ENCODE data around the gene IL17REL.

Gene IL17REL

GRCh38 chr22:50012211-50013181 is at the start of gene IL17REL:
TSS of gene IL17REL (minus strand) at chr22:50012765. CDS start at chr22:50012646, 119 bp downstream.
- DNase-seq (ENCODE audit: low read depth in 1 of 2, low spot score in 1 of 2) = no peak

- no peak for DNase-seq (ENCODE audit: low read depth in 1 of 2, low spot score in 1 of 2)
Observed at GRCh38 chr22:50061824-50062355, 49.3 kb upstream of the IL17REL start.

GRCh38 chr22:50061141-50061823 is 48.7 kb upstream of the IL17REL start:
- DNase-seq (ENCODE audit: low read depth in 1 of 2, low spot score in 1 of 2) = no peak

- DNase-seq (ENCODE audit: low read depth in 1 of 2, low spot score in 1 of 2) = no peak
Observed at GRCh38 chr22:50060441-50061140, 48.0 kb upstream of the IL17REL start.

GRCh38 chr22:50059881-50060262 is 47.3 kb upstream of the IL17REL start:
- no peak for DNase-seq (ENCODE audit: low read depth in 1 of 2, low spot score in 1 of 2)

GRCh38 chr22:50058906-50059880 is 46.6 kb upstream of the IL17REL start:
- no peak for DNase-seq (ENCODE audit: low read depth in 1 of 2, low spot score in 1 of 2)

GRCh38 chr22:50058061-50058905 is 45.7 kb upstream of the IL17REL start, which contains the start of gene TTLL8:
TSS of gene TTLL8 (minus strand) at chr22:50058298.
- DNase-seq (ENCODE audit: low read depth in 1 of 2, low spot score in 1 of 2) = no peak

- DNase-seq (ENCODE audit: low read depth in 1 of 2, low spot score in 1 of 2) = no peak
Observed at GRCh38 chr22:50057278-50058060, 44.9 kb upstream of the IL17REL start.

GRCh38 chr22:50056214-50056972 is 43.8 kb upstream of the IL17REL start:
- DNase-seq (ENCODE audit: low read depth in 1 of 2, low spot score in 1 of 2) = no peak

GRCh38 chr22:50053861-50054260 is 41.3 kb upstream of the IL17REL start:
- DNase-seq (ENCODE audit: low read depth in 1 of 2, low spot score in 1 of 2) = no peak

- no peak for DNase-seq (ENCODE audit: low read depth in 1 of 2, low spot score in 1 of 2)
Observed at GRCh38 chr22:50051930-50052329, 39.4 kb upstream of the IL17REL start.

GRCh38 chr22:50049299-50050195 is 37.0 kb upstream of the IL17REL start:
- no peak for DNase-seq (ENCODE audit: low read depth in 1 of 2, low spot score in 1 of 2)

GRCh38 chr22:50048836-50049235 is 36.3 kb upstream of the IL17REL start:
- no peak for DNase-seq (ENCODE audit: low read depth in 1 of 2, low spot score in 1 of 2)

GRCh38 chr22:50048061-50048765 is 35.6 kb upstream of the IL17REL start:
- no peak for DNase-seq (ENCODE audit: low read depth in 1 of 2, low spot score in 1 of 2)

- DNase-seq (ENCODE audit: low read depth in 1 of 2, low spot score in 1 of 2) = no peak
Observed at GRCh38 chr22:50047346-50047745, 34.8 kb upstream of the IL17REL start.

All from activated CD4-positive, alpha-beta T cell treated with anti-CD3 and anti-CD28 coated beads, Interleukin-2, amount 50 U/mL, for 24 hours (primary cell).